Measurements from ENCODE around the gene CTDSP1.

DNA sequence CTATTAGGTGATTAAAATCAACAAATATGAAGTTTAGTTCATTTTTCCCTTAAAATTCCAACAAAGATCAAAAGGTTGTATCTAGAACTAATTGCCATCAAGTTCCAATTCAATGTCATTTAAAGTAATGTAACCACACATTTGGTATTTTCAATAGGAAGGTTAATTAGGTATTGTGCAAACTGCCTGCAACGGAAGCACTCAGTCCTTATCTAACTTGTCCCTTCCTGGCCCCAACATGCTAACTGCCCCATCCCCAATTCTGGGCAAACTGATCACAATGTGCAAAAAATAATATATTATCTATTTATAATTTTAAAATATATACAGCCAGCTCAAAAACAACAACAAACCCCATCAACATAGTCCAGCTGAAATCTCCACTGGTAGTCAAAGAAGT lies 52.4 kb downstream of the CTDSP1 start:
- TF ChIP-seq, protein P1, sequence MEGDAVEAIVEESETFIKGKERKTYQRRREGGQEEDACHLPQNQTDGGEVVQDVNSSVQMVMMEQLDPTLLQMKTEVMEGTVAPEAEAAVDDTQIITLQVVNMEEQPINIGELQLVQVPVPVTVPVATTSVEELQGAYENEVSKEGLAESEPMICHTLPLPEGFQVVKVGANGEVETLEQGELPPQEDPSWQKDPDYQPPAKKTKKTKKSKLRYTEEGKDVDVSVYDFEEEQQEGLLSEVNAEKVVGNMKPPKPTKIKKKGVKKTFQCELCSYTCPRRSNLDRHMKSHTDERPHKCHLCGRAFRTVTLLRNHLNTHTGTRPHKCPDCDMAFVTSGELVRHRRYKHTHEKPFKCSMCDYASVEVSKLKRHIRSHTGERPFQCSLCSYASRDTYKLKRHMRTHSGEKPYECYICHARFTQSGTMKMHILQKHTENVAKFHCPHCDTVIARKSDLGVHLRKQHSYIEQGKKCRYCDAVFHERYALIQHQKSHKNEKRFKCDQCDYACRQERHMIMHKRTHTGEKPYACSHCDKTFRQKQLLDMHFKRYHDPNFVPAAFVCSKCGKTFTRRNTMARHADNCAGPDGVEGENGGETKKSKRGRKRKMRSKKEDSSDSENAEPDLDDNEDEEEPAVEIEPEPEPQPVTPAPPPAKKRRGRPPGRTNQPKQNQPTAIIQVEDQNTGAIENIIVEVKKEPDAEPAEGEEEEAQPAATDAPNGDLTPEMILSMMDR (IDR thresholded peaks at IDR 0.05; ENCODE audit: low read length), result no peak
- TF ChIP-seq EZH2 (optimal IDR thresholded peaks at IDR 0.05; ENCODE audit: low read depth, low read length), result no peak
